ENCODE data around the gene HSF5.

GRCh38 chr17:58377661-58378060 is 110.5 kb downstream of the HSF5 start:
- TF ChIP-seq, protein P1, sequence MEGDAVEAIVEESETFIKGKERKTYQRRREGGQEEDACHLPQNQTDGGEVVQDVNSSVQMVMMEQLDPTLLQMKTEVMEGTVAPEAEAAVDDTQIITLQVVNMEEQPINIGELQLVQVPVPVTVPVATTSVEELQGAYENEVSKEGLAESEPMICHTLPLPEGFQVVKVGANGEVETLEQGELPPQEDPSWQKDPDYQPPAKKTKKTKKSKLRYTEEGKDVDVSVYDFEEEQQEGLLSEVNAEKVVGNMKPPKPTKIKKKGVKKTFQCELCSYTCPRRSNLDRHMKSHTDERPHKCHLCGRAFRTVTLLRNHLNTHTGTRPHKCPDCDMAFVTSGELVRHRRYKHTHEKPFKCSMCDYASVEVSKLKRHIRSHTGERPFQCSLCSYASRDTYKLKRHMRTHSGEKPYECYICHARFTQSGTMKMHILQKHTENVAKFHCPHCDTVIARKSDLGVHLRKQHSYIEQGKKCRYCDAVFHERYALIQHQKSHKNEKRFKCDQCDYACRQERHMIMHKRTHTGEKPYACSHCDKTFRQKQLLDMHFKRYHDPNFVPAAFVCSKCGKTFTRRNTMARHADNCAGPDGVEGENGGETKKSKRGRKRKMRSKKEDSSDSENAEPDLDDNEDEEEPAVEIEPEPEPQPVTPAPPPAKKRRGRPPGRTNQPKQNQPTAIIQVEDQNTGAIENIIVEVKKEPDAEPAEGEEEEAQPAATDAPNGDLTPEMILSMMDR (IDR thresholded peaks at IDR 0.05 in 4 of 5, conservative IDR thresholded peaks at IDR 0.05 in 1 of 5), result no peak
- TF ChIP-seq POLR2A (IDR thresholded peaks at IDR 0.05), result no peak
